Measurements from ENCODE around the gene PJA1.

Gene PJA1

GRCh38 chrX:69185141-69185540 lies 19.9 kb upstream of the PJA1 start:
- peaks cover 15% of the 10 kb centered on the region for H3K27me3 ChIP-seq (ENCODE audit: insufficient read depth, insufficient read length)
- no peak overlapping the region for H3K9ac ChIP-seq (ENCODE audit: insufficient read length, low read depth)
- no peaks in the 10 kb centered on the region for H3K9me3 ChIP-seq (ENCODE audit: insufficient read depth, low read length)
- peaks cover 3% of the 10 kb centered on the region for H3K4me1 ChIP-seq (ENCODE audit: insufficient read depth, insufficient read length)
- TF ChIP-seq SUZ12 (IDR thresholded peaks at IDR 0.05; ENCODE audit: extremely low read depth, insufficient read depth, insufficient read length) (no peak), ZNF274 (IDR thresholded peaks at IDR 0.05; ENCODE audit: low read depth, low read length) (no peak), YY1 (IDR thresholded peaks at IDR 0.05; ENCODE audit: insufficient read depth, insufficient read length) (no peak)
- no peak for DNase-seq (ENCODE audit: low read depth, low spot score)
- no peak overlapping the region for H3K4me3 ChIP-seq (ENCODE audit: insufficient read length, low read depth)
- no peaks in the 10 kb centered on the region for H3K36me3 ChIP-seq (ENCODE audit: insufficient read depth, insufficient read length, low read length)

- H3K4me3 ChIP-seq (ENCODE audit: insufficient read length, low read depth) = no peak overlapping the region
- TF ChIP-seq ZNF274 (IDR thresholded peaks at IDR 0.05; ENCODE audit: low read depth, low read length) (no peak), SUZ12 (IDR thresholded peaks at IDR 0.05; ENCODE audit: extremely low read depth, insufficient read depth, insufficient read length) (no peak), YY1 (IDR thresholded peaks at IDR 0.05; ENCODE audit: insufficient read depth, insufficient read length) (no peak)
- no peaks in the 10 kb centered on the region for H3K9me3 ChIP-seq (ENCODE audit: insufficient read depth, low read length)
- no peak overlapping the region for H3K9ac ChIP-seq (ENCODE audit: insufficient read length, low read depth)
- H3K36me3 ChIP-seq (ENCODE audit: insufficient read depth, insufficient read length, low read length) = no peaks in the 10 kb centered on the region
- no peak for DNase-seq (ENCODE audit: low read depth, low spot score)
- peaks cover 18% of the 10 kb centered on the region for H3K27me3 ChIP-seq (ENCODE audit: insufficient read depth, insufficient read length)
- H3K4me1 ChIP-seq (ENCODE audit: insufficient read depth, insufficient read length) = peaks cover 5% of the 10 kb centered on the region
These were observed 17.6 kb upstream of the PJA1 start for GRCh38 chrX:69182818-69183380.

GRCh38 chrX:69179380-69179911 lies 14.2 kb upstream of the PJA1 start:
- TF ChIP-seq ZNF274 (IDR thresholded peaks at IDR 0.05; ENCODE audit: low read depth, low read length) (no peak), YY1 (IDR thresholded peaks at IDR 0.05; ENCODE audit: insufficient read depth, insufficient read length) (no peak), SUZ12 (IDR thresholded peaks at IDR 0.05; ENCODE audit: extremely low read depth, insufficient read depth, insufficient read length) (no peak)
- H3K4me3 ChIP-seq (ENCODE audit: insufficient read length, low read depth) = no peak overlapping the region
- DNase-seq (ENCODE audit: low read depth, low spot score) = peak; percentile 55

GRCh38 chrX:69178592-69178991 lies 13.3 kb upstream of the PJA1 start:
- Histone ChIP-seq H3K36me3 (ENCODE audit: insufficient read depth, insufficient read length, low read length) (no peaks in the 10 kb centered on the region), H3K4me3 (ENCODE audit: insufficient read length, low read depth) (no peak overlapping the region), H3K27me3 (ENCODE audit: insufficient read depth, insufficient read length) (peaks cover 18% of the 10 kb centered on the region), H3K9ac (ENCODE audit: insufficient read length, low read depth) (no peak overlapping the region), H3K4me1 (ENCODE audit: insufficient read depth, insufficient read length) (peaks cover 5% of the 10 kb centered on the region), H3K9me3 (ENCODE audit: insufficient read depth, low read length) (peaks cover 6% of the 10 kb centered on the region; the same call in 1 of the 2 replicates)
- TF ChIP-seq YY1 (IDR thresholded peaks at IDR 0.05; ENCODE audit: insufficient read depth, insufficient read length) = no peak
- DNase-seq (ENCODE audit: low read depth, low spot score) = no peak

More at GRCh38 chrX:69179380-69179911, 14.2 kb upstream of the PJA1 start:
- Histone ChIP-seq H3K4me1 (ENCODE audit: insufficient read depth, insufficient read length) (peaks cover 5% of the 10 kb centered on the region), H3K9ac (ENCODE audit: insufficient read length, low read depth) (peak overlapping the region; percentile 64), H3K9me3 (ENCODE audit: insufficient read depth, low read length) (peaks cover 6% of the 10 kb centered on the region; the same call in 1 of the 2 replicates), H3K36me3 (ENCODE audit: insufficient read depth, insufficient read length, low read length) (no peaks in the 10 kb centered on the region), H3K27me3 (ENCODE audit: insufficient read depth, insufficient read length) (peaks cover 18% of the 10 kb centered on the region)

GRCh38 chrX:69177511-69178162 lies 12.4 kb upstream of the PJA1 start:
- Histone ChIP-seq H3K4me1 (ENCODE audit: insufficient read depth, insufficient read length) (peaks cover 5% of the 10 kb centered on the region), H3K9ac (ENCODE audit: insufficient read length, low read depth) (no peak overlapping the region), H3K36me3 (ENCODE audit: insufficient read depth, insufficient read length, low read length) (no peaks in the 10 kb centered on the region), H3K9me3 (ENCODE audit: insufficient read depth, low read length) (peaks cover 6% of the 10 kb centered on the region; the same call in 1 of the 2 replicates), H3K4me3 (ENCODE audit: insufficient read length, low read depth) (no peak overlapping the region), H3K27me3 (ENCODE audit: insufficient read depth, insufficient read length) (peaks cover 18% of the 10 kb centered on the region)
- no peak for DNase-seq (ENCODE audit: low read depth, low spot score)
- TF ChIP-seq SUZ12 (IDR thresholded peaks at IDR 0.05; ENCODE audit: extremely low read depth, insufficient read depth, insufficient read length) = no peak
- TF ChIP-seq YY1 (IDR thresholded peaks at IDR 0.05; ENCODE audit: insufficient read depth, insufficient read length) = no peak
- TF ChIP-seq ZNF274 (IDR thresholded peaks at IDR 0.05; ENCODE audit: low read depth, low read length) = no peak

- Histone ChIP-seq H3K36me3 (ENCODE audit: insufficient read depth, insufficient read length, low read length) (no peaks in the 10 kb centered on the region), H3K4me1 (ENCODE audit: insufficient read depth, insufficient read length) (peaks cover 4% of the 10 kb centered on the region), H3K4me3 (ENCODE audit: insufficient read length, low read depth) (no peak overlapping the region), H3K9ac (ENCODE audit: insufficient read length, low read depth) (no peak overlapping the region), H3K9me3 (ENCODE audit: insufficient read depth, low read length) (peaks cover 6% of the 10 kb centered on the region; the same call in 1 of the 2 replicates), H3K27me3 (ENCODE audit: insufficient read depth, insufficient read length) (peaks cover 13% of the 10 kb centered on the region)
- no peak for DNase-seq (ENCODE audit: low read depth, low spot score)
- TF ChIP-seq YY1 (IDR thresholded peaks at IDR 0.05; ENCODE audit: insufficient read depth, insufficient read length) (no peak), SUZ12 (IDR thresholded peaks at IDR 0.05; ENCODE audit: extremely low read depth, insufficient read depth, insufficient read length) (no peak), ZNF274 (IDR thresholded peaks at IDR 0.05; ENCODE audit: low read depth, low read length) (no peak)
These were observed 10.8 kb upstream of the PJA1 start for GRCh38 chrX:69176053-69176452.

GRCh38 chrX:69173906-69174305 lies 8.7 kb upstream of the PJA1 start:
- H3K9me3 ChIP-seq (ENCODE audit: insufficient read depth, low read length) = peaks cover 8% of the 10 kb centered on the region; the same call in 1 of the 2 replicates
- no peak overlapping the region for H3K9ac ChIP-seq (ENCODE audit: insufficient read length, low read depth)
- no peak for DNase-seq (ENCODE audit: low read depth, low spot score)
- H3K36me3 ChIP-seq (ENCODE audit: insufficient read depth, insufficient read length, low read length) = no peaks in the 10 kb centered on the region
- H3K27me3 ChIP-seq (ENCODE audit: insufficient read depth, insufficient read length) = no peaks in the 10 kb centered on the region
- TF ChIP-seq YY1 (IDR thresholded peaks at IDR 0.05; ENCODE audit: insufficient read depth, insufficient read length) (no peak), SUZ12 (IDR thresholded peaks at IDR 0.05; ENCODE audit: extremely low read depth, insufficient read depth, insufficient read length) (no peak), ZNF274 (IDR thresholded peaks at IDR 0.05; ENCODE audit: low read depth, low read length) (no peak)
- no peak overlapping the region for H3K4me3 ChIP-seq (ENCODE audit: insufficient read length, low read depth)
- peaks cover 2% of the 10 kb centered on the region for H3K4me1 ChIP-seq (ENCODE audit: insufficient read depth, insufficient read length)

Data from NT2/D1 (cell line).